ENCODE measurements around the gene USP32.
"Not testable (repeated sequence)": the region's sequence is repeated elsewhere in the genome, so short reads cannot be mapped to it uniquely, and the experiment has no call there.

DNA sequence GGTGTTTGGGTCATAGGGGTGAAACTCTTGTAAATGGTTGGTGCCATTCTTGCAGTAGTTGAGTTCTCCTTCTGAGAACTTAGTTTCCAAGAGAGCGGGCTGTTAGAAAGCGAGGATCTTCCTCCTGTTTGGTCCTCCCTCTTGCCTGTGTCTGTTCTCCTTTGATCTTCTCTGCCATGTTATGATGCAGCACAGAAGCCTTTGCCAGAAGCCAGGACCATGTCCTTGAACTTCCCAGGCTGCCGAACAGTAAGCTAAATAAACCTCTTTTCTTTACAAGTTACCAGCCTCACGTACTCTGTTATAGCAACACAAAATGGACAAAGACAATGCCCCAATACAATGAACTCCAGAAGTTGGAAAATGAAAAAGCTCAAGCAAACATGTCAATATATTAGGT is 201.9 kb downstream of the USP32 start:
- TF ChIP-seq, protein P1, sequence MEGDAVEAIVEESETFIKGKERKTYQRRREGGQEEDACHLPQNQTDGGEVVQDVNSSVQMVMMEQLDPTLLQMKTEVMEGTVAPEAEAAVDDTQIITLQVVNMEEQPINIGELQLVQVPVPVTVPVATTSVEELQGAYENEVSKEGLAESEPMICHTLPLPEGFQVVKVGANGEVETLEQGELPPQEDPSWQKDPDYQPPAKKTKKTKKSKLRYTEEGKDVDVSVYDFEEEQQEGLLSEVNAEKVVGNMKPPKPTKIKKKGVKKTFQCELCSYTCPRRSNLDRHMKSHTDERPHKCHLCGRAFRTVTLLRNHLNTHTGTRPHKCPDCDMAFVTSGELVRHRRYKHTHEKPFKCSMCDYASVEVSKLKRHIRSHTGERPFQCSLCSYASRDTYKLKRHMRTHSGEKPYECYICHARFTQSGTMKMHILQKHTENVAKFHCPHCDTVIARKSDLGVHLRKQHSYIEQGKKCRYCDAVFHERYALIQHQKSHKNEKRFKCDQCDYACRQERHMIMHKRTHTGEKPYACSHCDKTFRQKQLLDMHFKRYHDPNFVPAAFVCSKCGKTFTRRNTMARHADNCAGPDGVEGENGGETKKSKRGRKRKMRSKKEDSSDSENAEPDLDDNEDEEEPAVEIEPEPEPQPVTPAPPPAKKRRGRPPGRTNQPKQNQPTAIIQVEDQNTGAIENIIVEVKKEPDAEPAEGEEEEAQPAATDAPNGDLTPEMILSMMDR (IDR thresholded peaks at IDR 0.05; ENCODE audit: low read length) = not testable (repeated sequence)
- TF ChIP-seq EZH2 (IDR thresholded peaks at IDR 0.05; ENCODE audit: borderline replicate concordance, low read length) = not testable (repeated sequence)

Data from OCI-LY1 (cell line).